OCI-LY7 (cell line): Measurements from ENCODE around the gene IRX4. TPM values are rescaled to one million over a fixed set of nuclear protein-coding genes. Genes with fewer than 3 reads are reported as not detected.
A peak's percentile ranks its signal among the peaks of the same experiment; 100 is the strongest.
"Not testable (repeated sequence)": the region's sequence is repeated elsewhere in the genome, so short reads cannot be mapped to it uniquely, and the experiment has no call there.

ENCODE experiments used
- BruUV-seq: library from RNA; stranded (reverse); fragments of 400-500 nt; replicated peaks from 2 replicates; lab custom pipeline; 2021; lab: Mats Ljungman, UMichigan
- CTCF ChIA-PET: fragments of 300-600 bp; sonication (Branson Sonifier 250); formaldehyde crosslinking; loops from one replicate; lab custom pipeline; 2022; ENCODE audit warnings: antibody characterized with exemption; ENCODE audit not compliant: unreplicated experiment; lab: Charles Lee
- POLR2A ChIA-PET: fragments of 300-600 bp; sonication (Branson Sonifier 250); formaldehyde crosslinking; loops from one replicate; lab custom pipeline; 2022; ENCODE audit warnings: antibody characterized with exemption; lab: Charles Lee
- DNase-seq: peaks from one replicate; pipeline ENCODE4 v3.0.0-alpha.2; 2015; ENCODE audit warnings: low spot score
- H2AFZ ChIP-seq: fragments of 200-600 bp; sonication (generic), shearing (Covaris generic); 2 replicates; pipeline ENCODE4 v1.6.1; 2014; ENCODE audit warnings: mild to moderate bottlenecking, antibody characterized with exemption, low read length, moderate library complexity
- H3K27ac ChIP-seq: fragments of 200-600 bp; sonication (generic); 2 replicates; pipeline ENCODE4 v1.5.1; 2014; ENCODE audit warnings: mixed run types, low read depth, mild to moderate bottlenecking, moderate library complexity, low read length, inconsistent platforms; ENCODE audit not compliant: poor library complexity, severe bottlenecking
- H3K36me3 ChIP-seq: fragments of 200-600 bp; sonication (generic); 2 replicates; pipeline ENCODE4 v1.6.1; 2014; ENCODE audit warnings: mild to moderate bottlenecking, antibody characterized with exemption, low read length, moderate library complexity, mixed read lengths; ENCODE audit not compliant: insufficient read depth
- H3K4me1 ChIP-seq: fragments of 200-600 bp; sonication (generic); 2 replicates; pipeline ENCODE4 v1.5.1; 2014; ENCODE audit warnings: mild to moderate bottlenecking, low read length; ENCODE audit not compliant: insufficient read depth, poor library complexity, severe bottlenecking
- H3K4me2 ChIP-seq: fragments of 200-600 bp; sonication (generic); 2 replicates; pipeline ENCODE4 v1.6.1; 2014; ENCODE audit warnings: mild to moderate bottlenecking, low read length
- H3K4me3 ChIP-seq: fragments of 200-600 bp; sonication (generic); 2 replicates; pipeline ENCODE4 v1.5.1; 2014; ENCODE audit warnings: mild to moderate bottlenecking, low read depth, low read length; ENCODE audit not compliant: poor library complexity, severe bottlenecking
- H3K79me2 ChIP-seq: fragments of 200-600 bp; sonication (generic); 2 replicates; pipeline ENCODE4 v1.6.1; 2016; ENCODE audit warnings: low read depth, mild to moderate bottlenecking, low read length, moderate library complexity, mixed read lengths; ENCODE audit not compliant: insufficient read depth
- H3K9me2 ChIP-seq: fragments of 200-600 bp; sonication (generic); 2 replicates; pipeline ENCODE4 v1.6.1; 2016; ENCODE audit warnings: mild to moderate bottlenecking, low read length, mixed read lengths; ENCODE audit not compliant: insufficient read depth
- H3K9me3 ChIP-seq: fragments of 200-600 bp; sonication (generic); 2 replicates; pipeline ENCODE4 v1.6.1; 2014; ENCODE audit warnings: mild to moderate bottlenecking, mixed run types, low read length, mixed read lengths
- H4K20me1 ChIP-seq: fragments of 200-600 bp; sonication (generic); 2 replicates; pipeline ENCODE4 v1.6.1; 2014; ENCODE audit warnings: mild to moderate bottlenecking, antibody characterized with exemption, low read length, moderate library complexity, mixed read lengths; ENCODE audit not compliant: insufficient read depth
- EZH2phosphoT487 ChIP-seq: fragments of 200-600 bp; sonication (generic); IDR thresholded peaks from 2 replicates; pipeline ENCODE4 v1.6.1; 2018; ENCODE audit warnings: low read depth, borderline replicate concordance, mild to moderate bottlenecking, mixed run types, antibody characterized with exemption, low read length, moderate library complexity, mixed read lengths
- intact Hi-C: fragments of 100-400 bp; cut with micrococcal nuclease; formaldehyde crosslinking; loops from one replicate; pipeline ENCODE4 v1.10.0; 2022; ENCODE audit not compliant: unreplicated experiment
- total RNA-seq, 2 experiments: library from RNA; depleted of rRNA in 1 of 2; stranded (reverse); fragments of >200 nt in 1 of 2; shearing (Covaris generic) in 1 of 2; gene quantifications; 2 replicates each; pipeline ENCODE4 v1.2.3, GENCODE V29; 2014 to 2022
- TF ChIP-seq, protein P1 (sequence below): fragments of 200-600 bp; sonication (generic); conservative IDR thresholded peaks from 2 replicates; pipeline ENCODE4 v1.5.1; 2014; ENCODE audit warnings: mild to moderate bottlenecking, antibody characterized with exemption, low read length, moderate library complexity, mixed read lengths

IRX4 gene
- total RNA-seq, 2 experiments from 2014 or later, result not detected

DNA sequence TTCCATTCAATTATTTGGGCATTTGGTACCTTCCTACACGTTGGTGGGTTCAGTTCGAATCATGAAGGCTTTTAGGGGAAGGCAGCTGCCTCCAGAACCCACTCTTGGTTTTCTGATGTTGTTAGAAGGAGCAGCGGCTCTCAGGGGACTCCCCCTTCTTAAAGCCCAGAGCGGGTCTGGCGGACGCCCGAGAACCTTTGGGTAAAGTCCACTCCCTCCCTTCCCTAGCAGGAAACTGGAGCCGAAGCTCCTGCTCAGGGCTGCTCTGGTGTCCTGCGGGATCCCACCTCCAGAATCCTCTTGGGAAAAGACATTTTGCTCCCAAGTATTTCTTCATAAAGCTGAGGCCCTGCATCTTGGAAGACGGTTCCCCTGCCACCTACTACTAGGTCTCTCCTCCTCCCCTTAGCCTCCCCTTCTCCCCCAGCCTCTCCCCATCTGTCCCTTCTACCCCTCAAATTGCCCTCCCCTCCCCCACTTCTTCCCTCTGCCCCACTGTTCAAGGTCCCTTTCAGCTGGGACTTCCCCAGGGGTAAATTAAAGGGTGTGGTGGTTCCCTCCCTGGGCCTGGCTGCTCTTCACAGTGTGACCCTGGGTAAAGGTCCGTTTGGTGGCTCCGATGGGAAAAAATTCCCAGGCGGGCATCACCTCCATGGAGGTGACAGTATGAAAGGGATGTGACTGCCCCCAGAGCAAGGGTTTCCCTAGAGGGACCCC, 9.3 kb downstream of the IRX4 start:
- H3K4me2 ChIP-seq, result peak overlapping the region; percentile 17; the same call in 1 of the 2 replicates
- no peak overlapping the region for H2AFZ ChIP-seq
- peaks cover 35% of the 10 kb centered on the region for H3K4me1 ChIP-seq
- H3K27ac ChIP-seq, result no peak overlapping the region
- H3K36me3 ChIP-seq, result no peaks in the 10 kb centered on the region
- no peak for DNase-seq
- ChIA-PET CTCF (no interaction called here), POLR2A (interaction anchor here (0.7 kb wide), 1 partner anchor 138 kb away, joined by 3 read pairs; no protein-coding TSS in a partner anchor)
- BruUV-seq, result no TSS peak
- H4K20me1 ChIP-seq, result no peaks in the 10 kb centered on the region
- intact Hi-C loops, result loop anchor here (10.0 kb wide), 1 partner anchor 109 kb away; no protein-coding TSS in a partner anchor
- no peak overlapping the region for H3K4me3 ChIP-seq
- TF ChIP-seq EZH2phosphoT487, result no peak
- TF ChIP-seq, protein P1, sequence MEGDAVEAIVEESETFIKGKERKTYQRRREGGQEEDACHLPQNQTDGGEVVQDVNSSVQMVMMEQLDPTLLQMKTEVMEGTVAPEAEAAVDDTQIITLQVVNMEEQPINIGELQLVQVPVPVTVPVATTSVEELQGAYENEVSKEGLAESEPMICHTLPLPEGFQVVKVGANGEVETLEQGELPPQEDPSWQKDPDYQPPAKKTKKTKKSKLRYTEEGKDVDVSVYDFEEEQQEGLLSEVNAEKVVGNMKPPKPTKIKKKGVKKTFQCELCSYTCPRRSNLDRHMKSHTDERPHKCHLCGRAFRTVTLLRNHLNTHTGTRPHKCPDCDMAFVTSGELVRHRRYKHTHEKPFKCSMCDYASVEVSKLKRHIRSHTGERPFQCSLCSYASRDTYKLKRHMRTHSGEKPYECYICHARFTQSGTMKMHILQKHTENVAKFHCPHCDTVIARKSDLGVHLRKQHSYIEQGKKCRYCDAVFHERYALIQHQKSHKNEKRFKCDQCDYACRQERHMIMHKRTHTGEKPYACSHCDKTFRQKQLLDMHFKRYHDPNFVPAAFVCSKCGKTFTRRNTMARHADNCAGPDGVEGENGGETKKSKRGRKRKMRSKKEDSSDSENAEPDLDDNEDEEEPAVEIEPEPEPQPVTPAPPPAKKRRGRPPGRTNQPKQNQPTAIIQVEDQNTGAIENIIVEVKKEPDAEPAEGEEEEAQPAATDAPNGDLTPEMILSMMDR, result no peak
- no peaks in the 10 kb centered on the region for H3K79me2 ChIP-seq
- H3K9me3 ChIP-seq, result no peaks in the 10 kb centered on the region
- no peaks in the 10 kb centered on the region for H3K9me2 ChIP-seq

DNA sequence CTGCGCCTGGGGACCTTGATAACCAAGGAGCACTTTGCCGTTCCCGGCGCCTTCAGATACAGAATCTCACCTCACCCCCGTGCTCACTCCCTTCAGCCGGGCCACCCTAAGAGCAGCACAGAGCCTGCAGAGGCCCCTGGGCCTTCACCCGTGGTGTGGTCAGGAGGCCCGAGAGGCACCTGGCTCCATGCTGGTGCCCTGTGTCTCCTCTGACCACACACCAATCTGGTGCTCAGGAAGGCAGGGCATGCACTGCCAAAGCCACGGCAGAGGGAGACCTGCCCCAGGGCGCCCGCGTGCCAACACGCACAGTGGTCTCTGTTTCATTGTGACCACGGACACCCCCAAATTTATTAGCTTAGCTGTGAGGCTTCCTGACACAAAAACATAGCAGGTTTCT, 11.3 kb downstream of the IRX4 start:
- ChIA-PET POLR2A (no interaction called here), CTCF (no interaction called here)
- H2AFZ ChIP-seq, result no peak overlapping the region
- peaks cover 35% of the 10 kb centered on the region for H3K4me1 ChIP-seq
- no peaks in the 10 kb centered on the region for H3K9me3 ChIP-seq
- no peak for TF ChIP-seq EZH2phosphoT487
- TF ChIP-seq, protein P1, result no peak
- intact Hi-C loops, result loop anchor here (10.0 kb wide), 1 partner anchor 107 kb away; no protein-coding TSS in a partner anchor
- H3K36me3 ChIP-seq, result no peaks in the 10 kb centered on the region
- no peak overlapping the region for H3K4me3 ChIP-seq
- no peak overlapping the region for H3K27ac ChIP-seq
- DNase-seq, result no peak
- no peaks in the 10 kb centered on the region; the same call in 1 of the 2 replicates for H4K20me1 ChIP-seq
- BruUV-seq, result no TSS peak
- H3K79me2 ChIP-seq, result no peaks in the 10 kb centered on the region
- no peak overlapping the region for H3K4me2 ChIP-seq
- H3K9me2 ChIP-seq, result no peaks in the 10 kb centered on the region

DNA sequence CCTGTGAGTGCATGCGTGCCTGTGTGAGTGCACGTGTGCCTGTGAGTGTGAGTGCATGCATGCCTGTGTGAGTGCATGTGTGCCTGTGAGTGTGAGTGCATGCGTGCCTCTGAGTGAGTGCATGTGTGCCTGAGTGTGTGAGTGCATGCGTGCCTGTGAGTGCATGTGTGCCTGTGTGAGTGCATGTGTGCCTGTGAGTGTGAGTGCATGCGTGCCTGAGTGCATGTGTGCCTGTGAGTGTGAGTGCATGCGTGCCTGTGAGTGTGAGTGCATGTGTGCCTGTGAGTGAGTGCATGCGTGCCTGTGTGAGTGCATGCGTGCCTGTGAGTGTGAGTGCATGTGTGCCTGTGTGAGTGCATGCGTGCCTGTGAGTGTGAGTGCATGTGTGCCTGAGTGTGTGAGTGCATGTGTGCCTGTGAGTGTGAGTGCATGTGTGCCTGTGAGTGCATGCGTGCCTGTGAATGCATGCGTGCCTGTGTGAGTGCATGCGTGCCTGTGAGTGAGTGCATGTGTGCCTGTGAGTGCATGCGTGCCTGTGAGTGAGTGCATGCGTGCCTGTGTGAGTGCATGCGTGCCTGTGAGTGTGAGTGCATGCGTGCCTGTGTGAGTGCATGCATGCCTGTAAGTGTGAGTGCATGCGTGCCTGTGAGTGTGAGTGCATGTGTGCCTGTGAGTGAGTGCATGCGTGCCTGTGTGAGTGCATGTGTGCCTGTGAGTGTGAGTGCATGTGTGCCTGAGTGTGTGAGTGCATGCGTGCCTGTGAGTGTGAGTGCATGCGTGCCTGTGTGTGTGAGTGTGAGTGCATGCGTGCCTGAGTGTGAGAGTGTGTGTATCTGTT, 12.1 kb downstream of the IRX4 start:
- BruUV-seq, result not testable (repeated sequence)
- peaks cover 32% of the 10 kb centered on the region for H3K4me1 ChIP-seq

More for the DNA sequence above, 12.1 kb downstream of the IRX4 start:
- H3K27ac ChIP-seq, H3K36me3 ChIP-seq, H3K9me3 ChIP-seq, H3K79me2 ChIP-seq, H3K4me3 ChIP-seq, DNase-seq, CTCF ChIA-PET, H4K20me1 ChIP-seq, POLR2A ChIA-PET, H3K4me2 ChIP-seq, H3K9me2 ChIP-seq, H2AFZ ChIP-seq: not testable (repeated sequence)
- intact Hi-C loops, result loop anchor here (10.0 kb wide), 1 partner anchor 106 kb away; no protein-coding TSS in a partner anchor
